SK-N-SH (cell line): ENCODE results near the gene HAGHL. TPM values are rescaled to one million over a fixed set of nuclear protein-coding genes. Genes with fewer than 3 reads are reported as not detected.

Source experiments
- CTCF ChIA-PET: fragments of 300-600, 350-600 bp; formaldehyde crosslinking; extraction: SDS; loops from one replicate; lab custom pipeline; 2021; lab: Yijun Ruan, JAX
- POLR2A ChIA-PET: fragments of 350-600 bp; sonication (Branson Sonifier 250); formaldehyde crosslinking; extraction: SDS; loops from one replicate; lab custom pipeline; 2020; ENCODE audit warnings: antibody characterized with exemption, inconsistent platforms; lab: Yijun Ruan, JAX
- DNase-seq: peaks from one replicate; pipeline ENCODE4 v3.0.0; 2012
- H2AFZ ChIP-seq: fragments of 200-600 bp; sonication (generic); 2 replicates; pipeline ENCODE4 v1.8.1; 2016; ENCODE audit warnings: antibody characterized with exemption, mild to moderate bottlenecking, low read depth
- H3F3A ChIP-seq: fragments of 200-600 bp; sonication (generic); replicated peaks from 2 replicates; pipeline ENCODE3; 2016; ENCODE audit warnings: antibody characterized with exemption, mild to moderate bottlenecking; ENCODE audit not compliant: insufficient read depth
- H3K27ac ChIP-seq, 2 experiments: fragments of 200-500 bp in 1 of 2; fragments of 200-600 bp in 1 of 2; sonication (Bioruptor generic) in 1 of 2; sonication (generic), shearing (Covaris generic) in 1 of 2; 2 replicates each; pipeline versions ENCODE4 v1.5.1 to v1.6.1; 2014 to 2016; ENCODE audit warnings: low read depth in 2 of 2, inconsistent platforms in 1 of 2, low read length in 1 of 2, mild to moderate bottlenecking in 1 of 2, mixed read lengths in 1 of 2
- H3K27me3 ChIP-seq: fragments of 200-600 bp; sonication (generic), shearing (Covaris generic); 2 replicates; pipeline ENCODE4 v1.6.1; 2016; ENCODE audit warnings: mixed run types; ENCODE audit not compliant: insufficient read depth
- H3K36me3 ChIP-seq, 2 experiments: fragments of 200-500 bp in 1 of 2; fragments of 200-600 bp in 1 of 2; sonication (Bioruptor generic) in 1 of 2; sonication (generic) in 1 of 2; replicated peaks in 1 of 2; 2 replicates each; pipeline versions ENCODE3 to v1.5.1; 2014 to 2016; ENCODE audit warnings: low read length in 1 of 2, mild to moderate bottlenecking in 1 of 2; ENCODE audit not compliant: insufficient read depth in 2 of 2, control insufficient read depth in 1 of 2
- H3K4me1 ChIP-seq, 2 experiments: fragments of 200-500 bp in 1 of 2; fragments of 200-600 bp in 1 of 2; sonication (Bioruptor generic) in 1 of 2; sonication (generic), shearing (Covaris generic) in 1 of 2; 2 replicates each; pipeline versions ENCODE4 v1.5.1 to v1.6.1; 2014 to 2016; ENCODE audit warnings: low read depth in 1 of 2, low read length in 1 of 2, mixed run types in 1 of 2; ENCODE audit not compliant: insufficient read depth in 2 of 2, control insufficient read depth in 1 of 2
- H3K4me2 ChIP-seq: fragments of 200-600 bp; sonication (generic), shearing (Covaris generic); 2 replicates; pipeline ENCODE4 v1.6.1; 2017; ENCODE audit warnings: mixed run types
- H3K4me3 ChIP-seq, 2 experiments: fragments of 200-500 bp in 1 of 2; fragments of 200-600 bp in 1 of 2; sonication (Bioruptor generic) in 1 of 2; sonication (generic), shearing (Covaris generic) in 1 of 2; 2 replicates each; pipeline versions ENCODE4 v1.5.1 to v1.8.1; 2014 to 2016; ENCODE audit warnings: low read depth in 2 of 2, inconsistent platforms in 1 of 2, low read length in 1 of 2, mild to moderate bottlenecking in 1 of 2, mixed read lengths in 1 of 2, moderate library complexity in 1 of 2
- H3K79me2 ChIP-seq: fragments of 200-600 bp; sonication (generic); 2 replicates; pipeline ENCODE4 v1.8.1; 2017; ENCODE audit warnings: mild to moderate bottlenecking; ENCODE audit not compliant: insufficient read depth
- H3K9ac ChIP-seq: fragments of 200-600 bp; sonication (generic); 2 replicates; pipeline ENCODE4 v1.6.1; 2017; ENCODE audit warnings: mixed run types
- H3K9me2 ChIP-seq: fragments of 200-600 bp; sonication (generic); 2 replicates; pipeline ENCODE4 v1.6.1; 2017; ENCODE audit warnings: mixed run types
- H3K9me3 ChIP-seq: fragments of 200-600 bp; sonication (generic); 2 replicates; pipeline ENCODE4 v1.6.1; 2017; ENCODE audit warnings: mixed run types, mild to moderate bottlenecking, moderate library complexity
- H4K20me1 ChIP-seq: fragments of 200-600 bp; sonication (generic); 2 replicates; pipeline ENCODE4 v1.6.1; 2017; ENCODE audit warnings: mild to moderate bottlenecking, mixed run types; ENCODE audit not compliant: insufficient read depth
- CHD2 ChIP-seq: fragments of 150-350 bp; IDR thresholded peaks from 2 replicates; pipeline ENCODE4 v1.6.1; 2018; ENCODE audit warnings: low read length; ENCODE audit not compliant: partially characterized antibody
- ELF1 ChIP-seq: IDR thresholded peaks from 2 replicates; pipeline ENCODE4 v1.4.0; 2012
- EZH2phosphoT487 ChIP-seq: fragments of 200-600 bp; sonication (generic); IDR thresholded peaks from 2 replicates; pipeline ENCODE4 v1.6.1; 2017; ENCODE audit warnings: low read depth, mixed run types, mild to moderate bottlenecking, antibody characterized with exemption, moderate library complexity, borderline replicate concordance
- GATA2 ChIP-seq: sonication (generic); formaldehyde crosslinking; IDR thresholded peaks from 2 replicates; pipeline ENCODE4 v1.5.0; 2020; ENCODE audit warnings: mild to moderate bottlenecking, missing genetic modification reagents
- JUND ChIP-seq: IDR thresholded peaks from 2 replicates; pipeline ENCODE4 v1.4.0; 2012
- MAX ChIP-seq: IDR thresholded peaks from 2 replicates; pipeline ENCODE4 v1.4.0; 2012; ENCODE audit warnings: low read depth
- MEF2A ChIP-seq: IDR thresholded peaks from 2 replicates; pipeline ENCODE4 v1.4.0; 2012; ENCODE audit warnings: low read depth, borderline replicate concordance
- MXI1 ChIP-seq: IDR thresholded peaks from 2 replicates; pipeline ENCODE4 v1.6.1; 2012; ENCODE audit warnings: mild to moderate bottlenecking, low read depth, low read length, improper control_type of control experiment
- RAD21 ChIP-seq: IDR thresholded peaks from 2 replicates; pipeline ENCODE4 v1.6.1; 2012; ENCODE audit warnings: mild to moderate bottlenecking, low read length
- SIN3A ChIP-seq: IDR thresholded peaks from 2 replicates; pipeline ENCODE4 v1.6.1; 2012; ENCODE audit warnings: low read depth, mild to moderate bottlenecking, low read length, moderate library complexity, borderline replicate concordance
- SMC3 ChIP-seq: IDR thresholded peaks from 2 replicates; pipeline ENCODE4 v1.6.1; 2012; ENCODE audit warnings: low read depth, low read length, improper control_type of control experiment
- TCF12 ChIP-seq: IDR thresholded peaks from 2 replicates; pipeline ENCODE4 v1.4.0; 2012
- WGBS: methylation state at CpG from one replicate; pipeline ENCODE4 v1.1.6; 2017; ENCODE audit warnings: low lambda C conversion rate; 5-methylcytosine and 5-hydroxymethylcytosine counted together
- polyA plus RNA-seq, 3 experiments: library from polyadenylated mRNA; depleted of rRNA; stranded (reverse); fragments of >200 nt; gene quantifications; 2 replicates each; pipeline ENCODE4 v1.2.3, GENCODE V29; 2012
- TF ChIP-seq, protein P1 (sequence below): IDR thresholded peaks from 2 replicates; pipeline ENCODE4 v1.4.0; 2012; ENCODE audit warnings: low read depth, borderline replicate concordance
- TF ChIP-seq, protein P2 (sequence below): fragments of 150-350 bp; IDR thresholded peaks from 2 replicates; pipeline ENCODE4 v1.6.1; 2016; ENCODE audit warnings: mild to moderate bottlenecking, low read depth, low read length

HAGHL gene
- polyA plus RNA-seq, 1 of the 3 experiments (the other 2 are of a cell fraction), result 65.5 TPM

- TF ChIP-seq, protein P1, sequence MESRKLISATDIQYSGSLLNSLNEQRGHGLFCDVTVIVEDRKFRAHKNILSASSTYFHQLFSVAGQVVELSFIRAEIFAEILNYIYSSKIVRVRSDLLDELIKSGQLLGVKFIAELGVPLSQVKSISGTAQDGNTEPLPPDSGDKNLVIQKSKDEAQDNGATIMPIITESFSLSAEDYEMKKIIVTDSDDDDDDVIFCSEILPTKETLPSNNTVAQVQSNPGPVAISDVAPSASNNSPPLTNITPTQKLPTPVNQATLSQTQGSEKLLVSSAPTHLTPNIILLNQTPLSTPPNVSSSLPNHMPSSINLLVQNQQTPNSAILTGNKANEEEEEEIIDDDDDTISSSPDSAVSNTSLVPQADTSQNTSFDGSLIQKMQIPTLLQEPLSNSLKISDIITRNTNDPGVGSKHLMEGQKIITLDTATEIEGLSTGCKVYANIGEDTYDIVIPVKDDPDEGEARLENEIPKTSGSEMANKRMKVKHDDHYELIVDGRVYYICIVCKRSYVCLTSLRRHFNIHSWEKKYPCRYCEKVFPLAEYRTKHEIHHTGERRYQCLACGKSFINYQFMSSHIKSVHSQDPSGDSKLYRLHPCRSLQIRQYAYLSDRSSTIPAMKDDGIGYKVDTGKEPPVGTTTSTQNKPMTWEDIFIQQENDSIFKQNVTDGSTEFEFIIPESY, result 0 out of 2 replicates have a peak, but pooled peaks have one; percentile 6
- TF ChIP-seq MXI1, result peak; percentile 96
- peak; percentile 13; the same call in 1 of the 2 replicates for TF ChIP-seq ELF1
- TF ChIP-seq EZH2phosphoT487, result no peak
- no peak for TF ChIP-seq GATA2 (CRISPR knock-in tag)
- TF ChIP-seq SMC3, result no peak
- TF ChIP-seq SIN3A, result peak; percentile 39; the same call in 1 of the 2 replicates
- TF ChIP-seq, protein P2, sequence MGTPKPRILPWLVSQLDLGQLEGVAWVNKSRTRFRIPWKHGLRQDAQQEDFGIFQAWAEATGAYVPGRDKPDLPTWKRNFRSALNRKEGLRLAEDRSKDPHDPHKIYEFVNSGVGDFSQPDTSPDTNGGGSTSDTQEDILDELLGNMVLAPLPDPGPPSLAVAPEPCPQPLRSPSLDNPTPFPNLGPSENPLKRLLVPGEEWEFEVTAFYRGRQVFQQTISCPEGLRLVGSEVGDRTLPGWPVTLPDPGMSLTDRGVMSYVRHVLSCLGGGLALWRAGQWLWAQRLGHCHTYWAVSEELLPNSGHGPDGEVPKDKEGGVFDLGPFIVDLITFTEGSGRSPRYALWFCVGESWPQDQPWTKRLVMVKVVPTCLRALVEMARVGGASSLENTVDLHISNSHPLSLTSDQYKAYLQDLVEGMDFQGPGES, result no peak
- peak; percentile 95 for TF ChIP-seq MAX
- no peak for TF ChIP-seq RAD21
- no peak for TF ChIP-seq MEF2A
- TF ChIP-seq CHD2, result no peak
These were observed 1.4 kb downstream of the HAGHL start (continued) for GRCh38 chr16:728131-728889.

- Histone ChIP-seq H3K9ac (no peak overlapping the region), H3K4me1 (peaks cover 0 to 14% of the 10 kb centered on the region in 2 experiments; a peak in 1 of 4 replicates), H2AFZ (no peak overlapping the region), H3K4me2 (peak overlapping the region; percentile 99; the same call in 1 of the 2 replicates), H3K27me3 (no peaks in the 10 kb centered on the region), H3K9me3 (no peaks in the 10 kb centered on the region), H3K79me2 (no peaks in the 10 kb centered on the region), H3K9me2 (no peaks in the 10 kb centered on the region), H3K36me3 (peaks cover 0 to 12% of the 10 kb centered on the region in 2 experiments), H3K27ac (peak overlapping the region in 1 of 2 experiments; percentile 89; a peak in 2 of 4 replicates), H4K20me1 (0 out of 2 replicates have a peak, but pooled peaks cover 2% of the 10 kb centered on the region), H3K4me3 (peak overlapping the region in 1 of 2 experiments; percentile 78; a peak in 2 of 4 replicates), H3F3A (peaks cover 21% of the 10 kb centered on the region)
- TF ChIP-seq, protein P1, result 0 out of 2 replicates have a peak, but pooled peaks have one; percentile 4
- TF ChIP-seq MEF2A, result no peak
- no peak for TF ChIP-seq JUND
- no peak for TF ChIP-seq SIN3A
- TF ChIP-seq TCF12, result no peak
- ChIA-PET CTCF (interaction anchor here (1.2 to 20.3 kb wide), 3 partner anchors 11 to 57 kb away, joined by 3 to 358 read pairs (median 33); partner anchors contain the start of genes ANTKMT, CIAO3, FBXL16 and METRN), POLR2A (interaction anchor here (0.6 to 3.0 kb wide), 4 partner anchors 8 to 24 kb away, joined by 3 to 16 read pairs (median 4); partner anchors contain the start of gene METRN)
- peak; percentile 66 for DNase-seq
- 82% methylated on average over 33 of the region's 55 CpGs for WGBS
These were observed 2.2 kb downstream of the HAGHL start for GRCh38 chr16:728890-729744.
